Stimulated activated CD4-positive, alpha-beta T cell treated with anti-CD3 and anti-CD28 coated beads, Interleukin-15, amount 100 ng/mL, for 48 hours (primary cell): ENCODE measurements around the gene FAM117A.
"Not testable (repeated sequence)": the region's sequence is repeated elsewhere in the genome, so short reads cannot be mapped to it uniquely, and the experiment has no call there.

Source experiments
- DNase-seq, 2 donors: peaks; one replicate each; pipeline ENCODE4 v3.0.0-alpha.2; 2020; ENCODE audit warnings: low read depth in 2 of 2

The FAM117A gene

GRCh38 chr17:49677933-49678847 lies 85.7 kb downstream of the FAM117A start, which contains the start of gene SPOP:
SPOP (minus strand) TSS chr17:49678097; CDS start chr17:49622810, 55,287 bp downstream.
- peak; percentile 99 for DNase-seq

GRCh38 chr17:49677134-49677932 lies 86.6 kb downstream of the FAM117A start:
- DNase-seq: peak; percentile 93 to 95

- DNase-seq: no peak
Measured at GRCh38 chr17:49676276-49676868, 87.6 kb downstream of the FAM117A start.

- no peak for DNase-seq
Measured at GRCh38 chr17:49674507-49674906, 89.4 kb downstream of the FAM117A start.

GRCh38 chr17:49673679-49674078 lies 90.3 kb downstream of the FAM117A start:
- not testable (repeated sequence) for DNase-seq

- DNase-seq: no peak
Measured at GRCh38 chr17:49670641-49671040, 93.3 kb downstream of the FAM117A start.

- DNase-seq: no peak
Measured at GRCh38 chr17:49670002-49670401, 93.9 kb downstream of the FAM117A start.

GRCh38 chr17:49667854-49668253 lies 96.1 kb downstream of the FAM117A start:
- DNase-seq: no peak

GRCh38 chr17:49664706-49665211 lies 99.2 kb downstream of the FAM117A start:
- no peak for DNase-seq
